Liver (tissue), 9 donors: ENCODE data around the gene C1orf94. TPM values are rescaled to one million over a fixed set of nuclear protein-coding genes. Genes with fewer than 3 reads are reported as not detected.

Experiments used
- DNase-seq: peaks from one replicate; pipeline ENCODE4 v3.0.0-alpha.2; 2017; ENCODE audit warnings: low spot score
- H3K27ac ChIP-seq, 2 donors: one replicate each; pipeline ENCODE4 v1.7.0; 2013; ENCODE audit warnings: inconsistent platforms in 2 of 2, low read length in 2 of 2, control low read depth in 1 of 2, low read depth in 1 of 2, mild to moderate bottlenecking in 1 of 2
- H3K27me3 ChIP-seq, 4 donors: one replicate each; pipeline versions ENCODE4 v1.6.1 to v1.7.0; 2013; ENCODE audit warnings: low read length in 3 of 4, inconsistent platforms in 1 of 4, mild to moderate bottlenecking in 1 of 4, moderate library complexity in 1 of 4; ENCODE audit not compliant: control insufficient read depth in 4 of 4, insufficient read depth in 4 of 4
- H3K36me3 ChIP-seq, 4 donors: one replicate each; pipeline versions ENCODE4 v1.6.1 to v1.7.0; 2013; ENCODE audit warnings: low read length in 3 of 4, mild to moderate bottlenecking in 3 of 4, low read depth in 1 of 4, moderate library complexity in 1 of 4; ENCODE audit not compliant: control insufficient read depth in 4 of 4, insufficient read depth in 3 of 4
- H3K4me1 ChIP-seq, 4 donors: one replicate each; pipeline versions ENCODE4 v1.6.1 to v1.7.0; 2013; ENCODE audit warnings: low read length in 3 of 4, mild to moderate bottlenecking in 3 of 4, moderate library complexity in 1 of 4; ENCODE audit not compliant: control insufficient read depth in 4 of 4, insufficient read depth in 4 of 4
- H3K4me3 ChIP-seq, 3 donors: one replicate each; pipeline versions ENCODE4 v1.6.1 to v1.7.0; 2013; ENCODE audit warnings: low read length in 3 of 3, control low read depth in 1 of 3, low read depth in 1 of 3, mild to moderate bottlenecking in 1 of 3
- H3K9ac ChIP-seq, 2 donors: one replicate each; pipeline ENCODE4 v1.7.0; 2013; ENCODE audit warnings: low read length in 2 of 2, mild to moderate bottlenecking in 2 of 2, moderate library complexity in 2 of 2, control low read depth in 1 of 2, low read depth in 1 of 2
- H3K9me3 ChIP-seq, 4 donors: one replicate each; pipeline versions ENCODE4 v1.6.1 to v1.7.0; 2013; ENCODE audit warnings: low read length in 3 of 4; ENCODE audit not compliant: control insufficient read depth in 4 of 4
- FOXA2 ChIP-seq: IDR thresholded peaks from 2 replicates; pipeline ENCODE4 v1.6.1; 2016; ENCODE audit warnings: antibody characterized with exemption
- GABPA ChIP-seq, 2 donors: IDR thresholded peaks in 1 of 2; conservative IDR thresholded peaks in 1 of 2; 2 replicates each; pipeline ENCODE4 v1.6.1; 2016; ENCODE audit warnings: antibody characterized with exemption in 2 of 2, mild to moderate bottlenecking in 1 of 2, moderate library complexity in 1 of 2
- HNF4A ChIP-seq, 2 donors: conservative IDR thresholded peaks; 2 replicates each; pipeline ENCODE4 v1.6.1; 2016; ENCODE audit warnings: antibody characterized with exemption in 2 of 2, mild to moderate bottlenecking in 2 of 2
- NR2F2 ChIP-seq: IDR thresholded peaks from 2 replicates; pipeline ENCODE4 v1.6.1; 2016; ENCODE audit warnings: antibody characterized with exemption
- RAD21 ChIP-seq, 2 donors: IDR thresholded peaks; 2 replicates each; pipeline ENCODE4 v1.6.1; 2016; ENCODE audit warnings: antibody characterized with exemption in 2 of 2, mild to moderate bottlenecking in 2 of 2
- REST ChIP-seq: IDR thresholded peaks from 2 replicates; pipeline ENCODE4 v1.6.1; 2016; ENCODE audit warnings: antibody characterized with exemption, mild to moderate bottlenecking
- SP1 ChIP-seq: IDR thresholded peaks from 2 replicates; pipeline ENCODE4 v1.6.1; 2018; ENCODE audit warnings: antibody characterized with exemption, mild to moderate bottlenecking
- TAF1 ChIP-seq: conservative IDR thresholded peaks from 2 replicates; pipeline ENCODE4 v1.6.1; 2016; ENCODE audit warnings: antibody characterized with exemption, mild to moderate bottlenecking
- YY1 ChIP-seq: IDR thresholded peaks from 2 replicates; pipeline ENCODE4 v1.6.1; 2016; ENCODE audit warnings: antibody characterized with exemption, mild to moderate bottlenecking
- ZBTB33 ChIP-seq: IDR thresholded peaks from 2 replicates; pipeline ENCODE4 v1.6.1; 2016; ENCODE audit warnings: antibody characterized with exemption
- WGBS: extraction: QIAGEN DNeasy Blood & Tissue Kit; methylation state at CpG from one replicate; pipeline ENCODE4 v1.1.7; 2013; 5-methylcytosine and 5-hydroxymethylcytosine counted together
- polyA plus RNA-seq, 2 donors: library from polyadenylated mRNA; stranded (reverse) in 1 of 2; unstranded in 1 of 2; fragments of 200-250 nt in 1 of 2; fragments of >200 nt in 1 of 2; fragmentation: Nextera tagmentation in 1 of 2; extraction: Ambion mirVana in 1 of 2; gene quantifications; one replicate each; pipeline versions ENCODE4 v1.2.1 to v1.2.3, GENCODE V29; 2013 to 2015
- total RNA-seq, 2 donors: library from RNA; depleted of rRNA; stranded (reverse); fragments of >200 nt; gene quantifications; one replicate each; pipeline ENCODE4 v1.2.3, GENCODE V29; 2014
- TF ChIP-seq, protein P1 (sequence below): IDR thresholded peaks from 2 replicates; pipeline ENCODE4 v1.6.1; 2016; ENCODE audit warnings: antibody characterized with exemption
- TF ChIP-seq, protein P2 (sequence below): IDR thresholded peaks from 2 replicates; pipeline ENCODE4 v1.6.1; 2016; ENCODE audit warnings: antibody characterized with exemption
- donor health status: healthy.
- donor health status: healthy.
- donor health status: healthy.
- donor health status: healthy.
- donor health status: healthy.

The C1orf94 gene
- total and polyA plus RNA-seq, 4 donors, result not detected

- 5% methylated on average over 24 of the region's 24 CpGs for WGBS
- TF ChIP-seq RAD21 (IDR thresholded peaks at IDR 0.05) (no peak), REST (no peak), ZBTB33 (no peak)
- no peak overlapping the region for H3K9ac ChIP-seq
- peaks cover 15 to 31% (median 17%) of the 10 kb centered on the region in 4 donors for H3K4me1 ChIP-seq
- H3K36me3 ChIP-seq, result no peaks in the 10 kb centered on the region
- H3K9me3 ChIP-seq, result no peaks in the 10 kb centered on the region
- H3K27ac ChIP-seq, result no peak overlapping the region
- H3K4me3 ChIP-seq, result no peak overlapping the region
- peaks cover 2 to 19% (median 13%) of the 10 kb centered on the region in 4 donors for H3K27me3 ChIP-seq
- no peak for DNase-seq
Observed at GRCh38 chr1:34166625-34167361, 9.9 kb upstream of the C1orf94 start.

DNA sequence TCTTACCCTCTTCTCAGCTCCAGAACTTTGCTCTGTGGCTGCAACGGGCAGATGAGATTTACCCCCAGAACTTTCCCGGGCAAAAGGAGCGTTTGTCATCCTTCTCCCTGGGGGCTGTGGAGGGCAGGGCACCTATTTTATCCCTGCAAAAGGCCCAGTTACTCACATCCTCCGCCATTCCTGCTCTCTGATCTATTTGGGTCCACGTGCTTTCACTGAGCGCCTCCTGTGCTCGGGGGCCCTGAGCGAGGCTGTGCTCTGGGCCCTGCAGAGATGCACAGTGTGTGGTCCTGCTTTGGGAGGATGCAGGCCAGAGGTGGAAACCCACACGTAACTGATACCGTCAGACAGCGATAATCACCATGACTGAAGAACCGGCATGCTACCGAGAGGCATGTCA, 9.3 kb upstream of the C1orf94 start:
- no peaks in the 10 kb centered on the region for H3K9me3 ChIP-seq
- H3K36me3 ChIP-seq, result no peaks in the 10 kb centered on the region
- peaks cover 15 to 31% (median 17%) of the 10 kb centered on the region in 4 donors for H3K4me1 ChIP-seq
- WGBS, result 30% methylated on average over 13 of the region's 13 CpGs
- peaks cover 2 to 20% (median 13%) of the 10 kb centered on the region in 4 donors for H3K27me3 ChIP-seq
- no peak overlapping the region for H3K27ac ChIP-seq
- TF ChIP-seq GABPA (IDR thresholded peaks at IDR 0.05 in 1 of 2, conservative IDR thresholded peaks at IDR 0.05 in 1 of 2) (no peak), HNF4A (conservative IDR thresholded peaks at IDR 0.05) (no peak), FOXA2 (no peak), REST (no peak), YY1 (no peak), SP1 (no peak), ZBTB33 (no peak), NR2F2 (no peak), TAF1 (no peak)
- TF ChIP-seq, protein P1, sequence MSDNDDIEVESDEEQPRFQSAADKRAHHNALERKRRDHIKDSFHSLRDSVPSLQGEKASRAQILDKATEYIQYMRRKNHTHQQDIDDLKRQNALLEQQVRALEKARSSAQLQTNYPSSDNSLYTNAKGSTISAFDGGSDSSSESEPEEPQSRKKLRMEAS, result no peak
- TF ChIP-seq, protein P2, sequence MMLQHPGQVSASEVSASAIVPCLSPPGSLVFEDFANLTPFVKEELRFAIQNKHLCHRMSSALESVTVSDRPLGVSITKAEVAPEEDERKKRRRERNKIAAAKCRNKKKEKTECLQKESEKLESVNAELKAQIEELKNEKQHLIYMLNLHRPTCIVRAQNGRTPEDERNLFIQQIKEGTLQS, result no peak
- no peak overlapping the region for H3K9ac ChIP-seq
- H3K4me3 ChIP-seq, result no peak overlapping the region
- no peak for DNase-seq
